Loucy (cell line): ENCODE data around the gene AHRR.

ENCODE experiments used
- CTCF ChIP-seq: fragments of 200-600 bp; sonication (generic); conservative IDR thresholded peaks from 2 replicates; pipeline ENCODE4 v1.5.1; 2014; ENCODE audit warnings: mild to moderate bottlenecking, antibody characterized with exemption, low read length
- EZH2phosphoT487 ChIP-seq: fragments of 200-600 bp; IDR thresholded peaks from 2 replicates; pipeline ENCODE4 v1.6.1; 2018; ENCODE audit warnings: antibody characterized with exemption, mild to moderate bottlenecking, moderate library complexity, borderline replicate concordance

GRCh38 chr5:389891-390622 is 68.5 kb downstream of the AHRR start:
- TF ChIP-seq CTCF (no peak), EZH2phosphoT487 (no peak)
